Limb (tissue), 2 donors: ENCODE measurements around the gene PCDHA10.
"Not testable (repeated sequence)": the region's sequence is repeated elsewhere in the genome, so short reads cannot be mapped to it uniquely, and the experiment has no call there.

Experiments
- DNase-seq, 2 donors: peaks; one replicate each; pipeline ENCODE4 v3.0.0-alpha.2; 2016; ENCODE audit errors: extremely low spot score in 2 of 2

PCDHA10 gene

GRCh38 chr5:140842798-140843733 is 12.6 kb upstream of the PCDHA10 start:
- DNase-seq = no peak

DNA sequence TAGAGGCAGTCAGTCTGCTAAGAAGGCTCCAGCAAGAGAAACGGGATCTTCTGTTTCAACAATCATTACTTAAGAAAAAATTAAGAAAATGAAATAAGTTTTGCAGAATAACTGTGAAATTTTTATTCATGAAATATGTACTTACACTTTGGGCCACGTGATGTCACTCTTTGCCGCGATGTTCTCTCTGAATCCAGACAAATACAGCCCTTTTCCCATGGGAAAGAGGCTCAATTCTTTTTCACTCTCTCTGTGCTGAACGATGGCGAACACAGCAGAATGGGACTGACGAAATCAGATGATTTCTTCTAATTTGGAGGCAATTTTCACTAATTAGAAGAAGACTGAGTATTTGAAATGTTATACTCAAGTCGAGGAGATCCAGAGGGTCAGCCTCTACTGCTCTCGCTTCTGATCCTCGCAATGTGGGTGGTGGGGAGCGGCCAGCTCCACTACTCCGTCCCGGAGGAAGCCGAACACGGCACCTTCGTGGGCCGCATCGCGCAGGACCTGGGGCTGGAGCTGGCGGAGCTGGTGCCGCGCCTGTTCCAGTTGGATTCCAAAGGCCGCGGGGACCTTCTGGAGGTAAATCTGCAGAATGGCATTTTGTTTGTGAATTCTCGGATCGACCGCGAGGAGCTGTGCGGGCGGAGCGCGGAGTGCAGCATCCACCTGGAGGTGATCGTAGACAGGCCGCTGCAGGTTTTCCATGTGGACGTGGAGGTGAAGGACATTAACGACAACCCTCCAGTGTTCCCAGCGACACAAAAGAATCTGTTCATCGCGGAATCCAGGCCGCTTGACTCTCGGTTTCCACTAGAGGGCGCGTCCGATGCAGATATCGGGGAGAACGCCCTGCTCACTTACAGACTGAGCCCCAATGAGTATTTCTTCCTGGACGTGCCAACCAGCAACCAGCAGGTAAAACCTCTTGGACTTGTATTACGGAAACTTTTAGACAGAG is 7.3 kb upstream of the PCDHA10 start, which contains the start of gene PCDHA9:
Gene PCDHA9 (plus strand): TSS at position 244 of the 964 bp plus-strand sequence. CDS start 114 bp downstream, at position 358.
- not testable (repeated sequence) for DNase-seq

- DNase-seq = not testable (repeated sequence)
Measured at GRCh38 chr5:140849831-140850634, 5.7 kb upstream of the PCDHA10 start.

GRCh38 chr5:140857177-140857986 is 1.7 kb downstream of the PCDHA10 start:
- DNase-seq = no peak

- no peak for DNase-seq
Measured at GRCh38 chr5:140857987-140858240, 2.2 kb downstream of the PCDHA10 start.

GRCh38 chr5:140862441-140863295 is 7.0 kb downstream of the PCDHA10 start:
- no peak for DNase-seq

DNA sequence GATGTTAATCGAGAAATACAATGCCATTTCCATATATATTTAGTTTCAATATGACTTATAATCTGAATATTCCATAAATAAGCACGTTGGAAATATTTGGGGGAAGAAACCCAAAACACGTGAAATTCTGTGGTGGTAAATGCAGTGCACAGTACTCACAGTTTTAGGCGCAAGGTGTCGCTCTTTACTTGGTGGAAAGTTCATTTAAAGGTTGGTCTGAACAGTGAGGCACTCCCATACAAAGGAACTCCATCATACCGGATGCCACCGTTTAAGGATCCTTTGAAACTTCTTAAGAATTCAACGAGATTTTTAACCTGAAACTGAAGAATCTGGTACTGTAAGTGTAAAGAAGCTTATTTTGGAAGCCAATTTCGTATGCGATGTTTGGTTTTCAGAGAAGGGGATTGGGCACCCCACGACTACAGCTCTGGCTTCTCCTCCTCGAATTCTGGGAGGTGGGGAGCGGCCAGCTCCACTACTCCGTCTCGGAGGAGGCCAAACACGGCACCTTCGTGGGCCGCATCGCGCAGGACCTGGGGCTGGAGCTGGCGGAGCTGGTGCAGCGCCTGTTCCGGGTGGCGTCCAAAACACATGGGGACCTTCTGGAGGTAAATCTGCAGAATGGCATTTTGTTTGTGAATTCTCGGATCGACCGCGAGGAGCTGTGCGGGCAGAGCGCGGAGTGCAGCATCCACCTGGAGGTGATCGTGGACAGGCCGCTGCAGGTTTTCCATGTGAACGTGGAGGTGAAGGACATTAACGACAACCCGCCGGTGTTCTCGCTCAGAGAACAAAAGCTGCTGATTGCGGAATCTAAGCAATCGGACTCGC is 13.2 kb downstream of the PCDHA10 start, which contains the start of gene PCDHA11:
Gene PCDHA11 (plus strand): TSS at position 237 of the 834 bp plus-strand sequence. CDS start 147 bp downstream, at position 384.
- no peak for DNase-seq

DNA sequence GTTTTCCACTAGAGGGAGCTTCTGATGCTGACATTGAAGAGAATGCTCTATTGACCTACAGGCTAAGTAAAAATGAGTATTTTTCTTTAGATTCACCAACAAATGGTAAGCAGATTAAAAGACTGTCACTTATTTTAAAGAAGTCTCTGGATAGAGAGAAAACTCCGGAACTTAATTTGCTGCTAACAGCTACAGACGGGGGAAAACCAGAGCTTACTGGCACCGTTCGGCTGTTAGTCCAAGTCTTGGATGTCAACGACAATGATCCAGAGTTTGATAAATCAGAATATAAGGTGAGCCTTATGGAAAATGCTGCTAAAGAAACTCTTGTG is 13.8 kb downstream of the PCDHA10 start:
- DNase-seq = no peak

DNA sequence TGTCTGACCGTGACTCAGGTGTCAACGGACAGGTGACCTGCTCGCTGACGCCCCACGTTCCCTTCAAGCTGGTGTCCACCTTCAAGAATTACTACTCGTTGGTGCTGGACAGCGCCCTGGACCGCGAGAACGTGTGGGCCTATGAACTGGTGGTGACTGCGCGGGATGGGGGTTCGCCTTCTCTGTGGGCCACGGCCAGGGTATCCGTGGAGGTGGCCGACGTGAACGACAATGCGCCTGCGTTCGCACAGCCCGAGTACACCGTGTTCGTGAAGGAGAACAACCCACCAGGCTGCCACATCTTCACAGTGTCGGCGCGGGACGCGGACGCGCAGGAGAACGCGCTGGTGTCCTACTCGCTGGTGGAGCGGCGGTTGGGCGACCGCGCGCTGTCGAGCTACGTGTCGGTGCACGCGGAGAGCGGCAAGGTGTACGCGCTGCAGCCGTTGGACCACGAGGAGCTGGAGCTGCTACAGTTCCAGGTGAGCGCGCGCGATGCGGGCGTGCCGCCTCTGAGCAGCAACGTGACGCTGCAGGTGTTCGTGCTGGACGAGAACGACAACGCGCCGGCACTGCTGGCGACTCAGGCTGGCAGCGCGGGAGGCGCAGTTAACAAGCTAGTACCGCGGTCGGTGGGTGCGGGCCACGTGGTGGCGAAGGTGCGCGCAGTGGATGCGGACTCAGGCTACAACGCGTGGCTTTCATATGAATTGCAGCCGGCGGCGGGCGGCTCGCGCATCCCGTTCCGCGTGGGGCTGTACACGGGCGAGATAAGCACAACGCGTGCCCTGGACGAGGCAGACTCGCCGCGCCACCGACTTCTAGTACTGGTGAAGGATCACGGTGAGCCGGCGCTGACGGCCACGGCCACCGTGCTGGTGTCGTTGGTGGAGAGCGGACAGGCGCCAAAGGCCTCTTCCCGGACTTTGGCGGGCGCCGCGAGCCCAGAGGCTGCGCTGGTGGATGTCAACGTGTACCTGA is 14.8 kb downstream of the PCDHA10 start:
- no peak for DNase-seq

GRCh38 chr5:140875085-140876065 is 19.7 kb downstream of the PCDHA10 start, which contains the start of gene PCDHA12:
PCDHA12 (plus strand) TSS chr5:140875308; CDS start chr5:140875473, 165 bp downstream.
- DNase-seq = no peak

DNA sequence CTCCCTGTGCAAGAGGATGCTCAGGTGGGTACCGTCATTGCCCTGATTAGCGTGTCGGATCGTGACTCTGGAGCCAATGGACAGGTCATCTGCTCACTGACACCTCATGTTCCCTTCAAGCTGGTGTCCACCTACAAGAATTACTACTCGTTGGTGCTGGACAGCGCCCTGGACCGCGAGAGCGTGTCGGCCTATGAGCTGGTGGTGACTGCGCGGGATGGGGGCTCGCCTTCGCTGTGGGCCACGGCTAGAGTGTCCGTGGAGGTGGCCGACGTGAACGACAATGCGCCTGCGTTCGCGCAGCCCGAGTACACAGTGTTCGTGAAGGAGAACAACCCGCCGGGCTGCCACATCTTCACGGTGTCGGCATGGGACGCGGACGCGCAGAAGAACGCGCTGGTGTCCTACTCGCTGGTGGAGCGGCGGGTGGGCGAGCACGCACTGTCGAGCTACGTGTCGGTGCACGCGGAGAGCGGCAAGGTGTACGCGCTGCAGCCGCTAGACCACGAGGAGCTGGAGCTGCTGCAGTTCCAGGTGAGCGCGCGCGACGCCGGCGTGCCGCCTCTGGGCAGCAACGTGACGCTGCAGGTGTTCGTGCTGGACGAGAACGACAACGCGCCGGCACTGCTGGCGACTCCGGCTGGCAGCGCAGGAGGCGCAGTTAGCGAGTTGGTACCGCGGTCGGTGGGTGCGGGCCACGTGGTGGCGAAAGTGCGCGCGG is 21.0 kb downstream of the PCDHA10 start:
- not testable (repeated sequence) for DNase-seq

GRCh38 chr5:140877262-140877581 is 21.5 kb downstream of the PCDHA10 start:
- no peak for DNase-seq

DNA sequence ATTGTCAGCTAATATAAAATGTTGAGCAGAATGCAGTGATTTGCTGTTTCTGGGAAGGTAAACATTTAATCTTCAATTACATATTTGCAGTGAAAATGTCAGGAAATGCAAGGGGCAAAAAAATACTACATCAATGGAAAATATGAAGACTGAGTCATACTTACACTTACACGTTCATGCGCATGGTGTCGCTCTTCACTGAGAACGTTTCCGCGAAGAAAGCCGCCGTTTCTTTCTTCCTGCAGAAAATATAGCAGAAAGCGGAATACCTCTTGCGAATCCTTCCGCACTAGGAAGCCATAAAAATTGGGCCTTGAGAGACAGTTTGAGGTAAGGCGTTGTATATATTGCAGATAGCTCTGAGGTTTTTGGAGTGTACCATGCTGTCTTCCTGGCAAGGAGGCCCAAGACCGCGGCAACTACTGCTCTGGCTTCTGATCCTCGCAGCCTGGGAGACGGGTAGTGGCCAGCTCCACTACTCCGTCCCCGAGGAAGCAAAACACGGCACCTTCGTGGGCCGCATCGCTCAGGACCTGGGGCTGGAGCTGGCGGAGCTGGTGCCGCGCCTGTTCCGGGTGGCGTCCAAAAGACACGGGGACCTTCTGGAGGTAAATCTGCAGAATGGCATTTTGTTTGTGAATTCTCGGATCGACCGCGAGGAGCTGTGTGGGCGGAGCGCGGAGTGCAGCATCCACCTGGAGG is 26.3 kb downstream of the PCDHA10 start, which contains the start of gene PCDHA13:
Gene PCDHA13 (plus strand): TSS at position 236 of the 702 bp plus-strand sequence. CDS start 145 bp downstream, at position 381.
- no peak for DNase-seq

DNA sequence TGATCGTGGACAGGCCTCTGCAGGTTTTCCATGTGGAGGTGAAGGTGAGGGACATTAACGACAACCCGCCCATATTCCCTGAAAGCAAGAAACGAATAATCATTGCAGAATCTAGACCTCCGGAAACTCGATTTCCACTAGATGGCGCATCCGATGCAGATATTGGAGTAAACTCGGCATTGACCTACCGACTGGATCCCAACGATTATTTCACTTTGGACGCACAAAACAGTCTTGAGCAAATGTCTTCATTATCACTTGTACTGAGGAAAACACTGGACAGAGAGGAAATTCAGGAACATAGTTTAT is 26.8 kb downstream of the PCDHA10 start:
- DNase-seq = no peak

- no peak for DNase-seq
Measured at GRCh38 chr5:140883373-140883772, 27.7 kb downstream of the PCDHA10 start.
